GM12874 (cell line): Measurements from ENCODE around the gene NEGR1.

Experiments
- CTCF ChIP-seq: IDR thresholded peaks from 2 replicates; pipeline ENCODE4 v1.5.1; 2011; ENCODE audit warnings: low read depth, mild to moderate bottlenecking, control low read depth, low read length, moderate library complexity; ENCODE audit not compliant: insufficient read depth

The NEGR1 gene

GRCh38 chr1:71583756-71584155 lies 698.6 kb downstream of the NEGR1 start:
- no peak for TF ChIP-seq CTCF

- TF ChIP-seq CTCF = no peak
Measured at GRCh38 chr1:71582673-71583072, 699.7 kb downstream of the NEGR1 start.

GRCh38 chr1:71577451-71578131 lies 704.7 kb downstream of the NEGR1 start:
- no peak for TF ChIP-seq CTCF

GRCh38 chr1:71572038-71572437 lies 710.3 kb downstream of the NEGR1 start:
- no peak for TF ChIP-seq CTCF

- TF ChIP-seq CTCF = no peak
Measured at GRCh38 chr1:71566413-71566812, 715.9 kb downstream of the NEGR1 start.

GRCh38 chr1:71565831-71566230 lies 716.5 kb downstream of the NEGR1 start:
- TF ChIP-seq CTCF = no peak

GRCh38 chr1:71565262-71565661 lies 717.1 kb downstream of the NEGR1 start:
- no peak for TF ChIP-seq CTCF
